ENCODE data around the gene DUOX1. TPM values are rescaled to one million over a fixed set of nuclear protein-coding genes. Genes with fewer than 3 reads are reported as not detected.

DUOX1 gene
- total and polyA plus RNA-seq, 2 of the 13 experiments (the other 11 are each of a cell fraction or from before 2014, with no cell fraction given): 0.03 TPM; not detected in 1

- TF ChIP-seq HNF1B (CRISPR knock-in tag; IDR thresholded peaks at IDR 0.05): no peak
- TF ChIP-seq ZNF713 (CRISPR knock-in tag; IDR thresholded peaks at IDR 0.05): no peak
- 0 out of 2 replicates have a peak, but pooled peaks have one; percentile 67 for TF ChIP-seq ZNF326 (CRISPR knock-in tag; IDR thresholded peaks at IDR 0.05; ENCODE audit: borderline replicate concordance)
- no peak for TF ChIP-seq PREB (CRISPR knock-in tag; IDR thresholded peaks at IDR 0.05)
These were observed 33.7 kb downstream of the DUOX1 start (continued) for GRCh38 chr15:45163508-45163856.

- Histone ChIP-seq H2AFZ (ENCODE audit: low read length) (no peak overlapping the region), H3K4me3 (replicated peaks in 1 of 3; ENCODE audit: insufficient read depth in 1 of 3, low read depth in 2 of 3, low read length in 3 of 3) (no peak overlapping the region), H4K20me1 (ENCODE audit: insufficient read depth, low read length) (no peaks in the 10 kb centered on the region), H3K27ac (ENCODE audit: extremely low read length, insufficient read depth, low read length) (no peak overlapping the region), H3K9me3 (ENCODE audit: low read length) (no peaks in the 10 kb centered on the region), H3K9ac (ENCODE audit: insufficient read depth, low read depth, low read length) (no peak overlapping the region), H3K79me2 (ENCODE audit: insufficient read depth, low read length) (no peaks in the 10 kb centered on the region), H3K36me3 (replicated peaks in 1 of 2; ENCODE audit: control insufficient read depth in 1 of 2, insufficient read depth in 2 of 2, low read length in 2 of 2) (no peaks in the 10 kb centered on the region), H3K4me1 (ENCODE audit: insufficient read depth, low read length) (peaks cover 41% of the 10 kb centered on the region), H3K4me2 (ENCODE audit: low read depth, low read length) (no peak overlapping the region), H3K27me3 (ENCODE audit: control insufficient read depth in 1 of 2, insufficient read depth in 2 of 2, low read length in 2 of 2) (no peaks in the 10 kb centered on the region)
- no peak for DNase-seq (ENCODE audit: low spot score)
- CTCF ChIA-PET (ENCODE audit: low intra/inter-chr PET ratio, low total read pairs): no interaction called here
- BruUV-seq (replicated peaks): no TSS peak
- ATAC-seq: no peak
- FAIRE-seq: no peak
- POLR2A ChIA-PET: interaction anchor here (0.7 to 0.8 kb wide), 2 partner anchors 33 to 237 kb away, joined by 3 read pairs; a partner anchor contains a TSS
- in situ Hi-C loops (cut with HindIII; ENCODE audit: extremely low pct_ligation_motif_present, low pct_unique_long_range_greater_than_20kb) (loop anchor here (5.0 kb wide), 2 partner anchors 97 to 237 kb away; a partner anchor contains a TSS), intact Hi-C loops (cut with micrococcal nuclease; ENCODE audit: unreplicated experiment) (loop anchor here (5.0 kb wide), 2 partner anchors 237 to 292 kb away; a partner anchor contains a TSS)
- 100% methylated on average over 1 of the region's 1 CpG for WGBS (ENCODE audit: low lambda C conversion rate)
- TF ChIP-seq ZNF101 (CRISPR knock-in tag; IDR thresholded peaks at IDR 0.05; ENCODE audit: borderline replicate concordance, low read depth): no peak
- peak; percentile 45; the same call in 1 of the 2 replicates for TF ChIP-seq POLR2G (IDR thresholded peaks at IDR 0.05; ENCODE audit: low read depth, low read length)
- peak; percentile 83 for TF ChIP-seq RBM22 (optimal IDR thresholded peaks at IDR 0.05; ENCODE audit: low read length)
- no peak for TF ChIP-seq ZMAT3 (CRISPR knock-in tag; conservative IDR thresholded peaks at IDR 0.05)
- no peak for TF ChIP-seq ISX (CRISPR knock-in tag; conservative IDR thresholded peaks at IDR 0.05)
- no peak for TF ChIP-seq ZNF552 (CRISPR knock-in tag; IDR thresholded peaks at IDR 0.05; ENCODE audit: borderline replicate concordance)
- no peak for TF ChIP-seq ZNF737 (CRISPR knock-in tag; IDR thresholded peaks at IDR 0.05; ENCODE audit: borderline replicate concordance)
- no peak for TF ChIP-seq ZNF780A (CRISPR knock-in tag; IDR thresholded peaks at IDR 0.05)
- TF ChIP-seq MED8 (CRISPR knock-in tag; IDR thresholded peaks at IDR 0.05; ENCODE audit: insufficient replicate concordance): no peak
- TF ChIP-seq ZNF761 (CRISPR knock-in tag; conservative IDR thresholded peaks at IDR 0.05): no peak
- no peak for TF ChIP-seq CSRNP2 (CRISPR knock-in tag; conservative IDR thresholded peaks at IDR 0.05; ENCODE audit: low read depth)
- peak; percentile 34; the same call in 1 of the 2 replicates for TF ChIP-seq ZNF740 (CRISPR knock-in tag; IDR thresholded peaks at IDR 0.05)
- no peak for TF ChIP-seq ZNF24 (IDR thresholded peaks at IDR 0.05)
- no peak for TF ChIP-seq ZNF691 (CRISPR knock-in tag; IDR thresholded peaks at IDR 0.05; ENCODE audit: borderline replicate concordance, low read depth)
These were observed 35.1 kb downstream of the DUOX1 start for GRCh38 chr15:45164914-45165313.
